HepG2 (cell line): ENCODE measurements around the gene BRCA1. TPM values are rescaled to one million over a fixed set of nuclear protein-coding genes. Genes with fewer than 3 reads are reported as not detected.

ENCODE experiments used
- ATAC-seq: fragments of 200-7000 bp; cut with Tn5 transposase; 3 replicates; pipeline ENCODE4 v1.9.1; 2020; ENCODE audit warnings: mild to moderate bottlenecking, moderate library complexity
- BruUV-seq: library from RNA; stranded (reverse); fragments of 400-500 nt; replicated peaks from 2 replicates; lab custom pipeline; 2021; lab: Mats Ljungman, UMichigan
- CTCF ChIA-PET: fragments of 300-600 bp; formaldehyde crosslinking; extraction: SDS; loops from one replicate; lab custom pipeline; 2021; ENCODE audit warnings: low total read pairs, inconsistent platforms, low intra/inter-chr PET ratio; lab: Yijun Ruan, JAX
- POLR2A ChIA-PET: fragments of 350-600 bp; sonication (Branson Sonifier 250); formaldehyde crosslinking; loops from one replicate; lab custom pipeline; 2020; ENCODE audit warnings: antibody characterized with exemption, inconsistent platforms; lab: Yijun Ruan, JAX
- DNase-seq: peaks from one replicate; pipeline ENCODE4 v3.0.0-alpha.2; 2015; ENCODE audit warnings: low spot score
- FAIRE-seq: peaks from 3 replicates; lab custom pipeline; 2011; peaks lifted over from hg19 to GRCh38; lab: Jason Lieb, UNC
- H2AFZ ChIP-seq: one replicate; pipeline ENCODE4 v1.6.1; 2011; ENCODE audit warnings: low read length, inconsistent platforms
- H3K27ac ChIP-seq: fragments of 300-600 bp; 3 replicates; pipeline ENCODE4 v1.8.0; 2011; ENCODE audit warnings: mixed run types, mild to moderate bottlenecking, mixed read lengths, low read length, inconsistent platforms; ENCODE audit not compliant: insufficient read depth; ENCODE audit errors: extremely low read length
- H3K27me3 ChIP-seq, 2 experiments: fragments of 200-600 bp in 1 of 2; 2 replicates in 1 of 2; 3 replicates in 1 of 2; pipeline versions ENCODE4 v1.6.0 to v1.8.0; 2011; ENCODE audit warnings: low read length in 2 of 2, mild to moderate bottlenecking in 2 of 2, moderate library complexity in 2 of 2, inconsistent platforms in 1 of 2; ENCODE audit not compliant: insufficient read depth in 2 of 2, control insufficient read depth in 1 of 2
- H3K36me3 ChIP-seq, 2 experiments: fragments of 200-600 bp in 1 of 2; replicated peaks in 1 of 2; 2 replicates in 1 of 2; 3 replicates in 1 of 2; pipeline versions ENCODE4 v1.5.1 to v1.8.0; 2011; ENCODE audit warnings: low read length in 2 of 2, inconsistent platforms in 1 of 2; ENCODE audit not compliant: insufficient read depth in 2 of 2, control insufficient read depth in 1 of 2
- H3K4me1 ChIP-seq: 2 replicates; pipeline ENCODE4 v1.5.1; 2012; ENCODE audit warnings: low read length, inconsistent platforms; ENCODE audit not compliant: insufficient read depth
- H3K4me2 ChIP-seq: 2 replicates; pipeline ENCODE4 v1.6.0; 2011; ENCODE audit warnings: low read depth, low read length, inconsistent platforms
- H3K4me3 ChIP-seq, 3 experiments: fragments of 200-600 bp in 1 of 3; sonication (generic), shearing (Covaris generic) in 1 of 3; replicated peaks in 1 of 3; 2 replicates each; pipeline ENCODE4 v1.5.1; 2011 to 2016; ENCODE audit warnings: low read length in 3 of 3, inconsistent platforms in 2 of 3, low read depth in 2 of 3, mild to moderate bottlenecking in 2 of 3, control low read depth in 1 of 3, mixed read lengths in 1 of 3; ENCODE audit not compliant: insufficient read depth in 1 of 3
- H3K79me2 ChIP-seq: one replicate; pipeline ENCODE4 v1.6.1; 2011; ENCODE audit warnings: low read length, inconsistent platforms; ENCODE audit not compliant: insufficient read depth
- H3K9ac ChIP-seq: 2 replicates; pipeline ENCODE4 v1.6.0; 2011; ENCODE audit warnings: mild to moderate bottlenecking, low read depth, low read length, inconsistent platforms; ENCODE audit not compliant: insufficient read depth
- H3K9me3 ChIP-seq: 2 replicates; pipeline ENCODE4 v1.5.1; 2012; ENCODE audit warnings: mild to moderate bottlenecking, low read length
- H4K20me1 ChIP-seq: 2 replicates; pipeline ENCODE4 v1.6.0; 2011; ENCODE audit warnings: inconsistent platforms, mild to moderate bottlenecking, low read length, moderate library complexity; ENCODE audit not compliant: insufficient read depth
- ATF7 ChIP-seq, 2 experiments: fragments of 450-650 bp in 1 of 2; sonication (generic) in 1 of 2; formaldehyde crosslinking in 1 of 2; IDR thresholded peaks; 2 replicates each; pipeline versions ENCODE4 v1.4.0 to v1.6.1; 2016 to 2020; ENCODE audit warnings: antibody characterized with exemption in 1 of 2, mild to moderate bottlenecking in 1 of 2, missing genetic modification reagents in 1 of 2
- BCLAF1 ChIP-seq: fragments of 450-650 bp; IDR thresholded peaks from 2 replicates; pipeline ENCODE4 v1.6.1; 2017; ENCODE audit warnings: mild to moderate bottlenecking
- HIC2 ChIP-seq: sonication (generic); formaldehyde crosslinking; IDR thresholded peaks from 2 replicates; pipeline ENCODE4 v1.9.0; 2022; ENCODE audit warnings: low read depth, missing genetic modification reagents
- NBN ChIP-seq: fragments of 450-650 bp; conservative IDR thresholded peaks from 2 replicates; pipeline ENCODE4 v1.6.1; 2017
- NFIB ChIP-seq: sonication (generic); formaldehyde crosslinking; IDR thresholded peaks from 2 replicates; pipeline ENCODE4 v1.9.0; 2021; ENCODE audit warnings: missing genetic modification reagents, mild to moderate bottlenecking, borderline replicate concordance
- RFX3 ChIP-seq: IDR thresholded peaks from 2 replicates; pipeline ENCODE4 v1.6.1; 2016; ENCODE audit warnings: missing biosample characterization, missing genetic modification reagents
- THAP8 ChIP-seq: sonication (generic); formaldehyde crosslinking; IDR thresholded peaks from 2 replicates; pipeline ENCODE4 v1.5.1; 2020; ENCODE audit warnings: missing genetic modification reagents, mild to moderate bottlenecking, borderline replicate concordance
- THAP9 ChIP-seq: sonication (generic); formaldehyde crosslinking; IDR thresholded peaks from 2 replicates; pipeline ENCODE4; 2020; ENCODE audit warnings: missing genetic modification reagents, mild to moderate bottlenecking, borderline replicate concordance
- UBTF ChIP-seq: sonication (generic); formaldehyde crosslinking; IDR thresholded peaks from 2 replicates; pipeline ENCODE4 v1.4.0; 2020; ENCODE audit warnings: mild to moderate bottlenecking, missing genetic modification reagents
- ZNF629 ChIP-seq: sonication (generic); formaldehyde crosslinking; conservative IDR thresholded peaks from 2 replicates; pipeline ENCODE4 v1.5.0; 2020; ENCODE audit warnings: missing genetic modification reagents
- ZNF639 ChIP-seq: conservative IDR thresholded peaks from 2 replicates; pipeline ENCODE4 v1.6.1; 2018; ENCODE audit warnings: missing genetic modification reagents
- WGBS: methylation state at CpG from one replicate; pipeline ENCODE4 v1.1.6; 2017; ENCODE audit warnings: low lambda C conversion rate; 5-methylcytosine and 5-hydroxymethylcytosine counted together
- in situ Hi-C: cut with HindIII; loops from 2 replicates; pipeline ENCODE4 v1.10.0; 2017; ENCODE audit warnings: low pct_unique_long_range_greater_than_20kb; ENCODE audit not compliant: extremely low pct_ligation_motif_present
- intact Hi-C: fragments of 100-400 bp; cut with micrococcal nuclease; formaldehyde crosslinking; loops from one replicate; pipeline ENCODE4 v1.10.0; 2022; ENCODE audit not compliant: unreplicated experiment
- polyA plus RNA-seq, 8 experiments: library from polyadenylated mRNA; depleted of rRNA in 3 of 8; stranded (reverse) in 7 of 8; unstranded in 1 of 8; fragments of >200 nt; fragmentation: Illumina TruSeq in 4 of 8; extraction: Trizol in 4 of 8; gene quantifications; 2 replicates each; pipeline versions ENCODE4 v1.2.1 to v1.2.3, GENCODE V29; 2011 to 2016; ENCODE audit warnings: low read depth in 4 of 8, missing spikeins in 1 of 8, mixed read lengths in 1 of 8; ENCODE audit not compliant: insufficient read depth in 1 of 8
- total RNA-seq, 5 experiments: library from RNA; depleted of rRNA; stranded (reverse); fragments of >200 nt; fragmentation: Illumina TruSeq; extraction: Trizol; gene quantifications; 2 replicates each; pipeline ENCODE4 v1.2.3, GENCODE V29; 2016; ENCODE audit warnings: low read depth in 1 of 5

Gene BRCA1
- total and polyA plus RNA-seq, 2 of the 13 experiments (the other 11 are each of a cell fraction or from before 2014, with no cell fraction given): 13.3 to 37.5 TPM

GRCh38 chr17:43114151-43114552 is 11.0 kb downstream of the BRCA1 start:
- 0% methylated on average over 2 of the region's 2 CpGs for WGBS
- intact Hi-C loops (loop anchor here (10.0 kb wide), 1 partner anchor 49 kb away; no protein-coding TSS in a partner anchor), in situ Hi-C loops (no loop called here)
- ChIA-PET CTCF (no interaction called here), POLR2A (interaction anchor here (0.8 to 2.4 kb wide), 17 partner anchors 11 to 254 kb away, joined by 3 to 33 read pairs (median 4); partner anchors contain the start of genes BRCA1, NBR1, RPL27 and TMEM106A)
- H2AFZ ChIP-seq: no peak overlapping the region
- DNase-seq (peak; percentile 87), ATAC-seq (peak; percentile 89), FAIRE-seq (peak; percentile 47)
- H3K4me1 ChIP-seq: peaks cover 66% of the 10 kb centered on the region
- no peak overlapping the region for H3K4me3 ChIP-seq
- peaks cover 0 to 1% of the 10 kb centered on the region in 2 experiments; a peak in 2 of 5 replicates for H3K36me3 ChIP-seq
- no peaks in the 10 kb centered on the region for H3K27me3 ChIP-seq
- H3K9ac ChIP-seq: no peak overlapping the region
- H4K20me1 ChIP-seq: no peaks in the 10 kb centered on the region
- no peaks in the 10 kb centered on the region for H3K9me3 ChIP-seq
- BruUV-seq: no TSS peak
- peak overlapping the region; percentile 57 for H3K27ac ChIP-seq
- H3K4me2 ChIP-seq: peak overlapping the region; percentile 33; the same call in 1 of the 2 replicates
- H3K79me2 ChIP-seq: no peaks in the 10 kb centered on the region
- no peak for TF ChIP-seq THAP8 (CRISPR knock-in tag)
- TF ChIP-seq THAP9: no peak
- no peak for TF ChIP-seq ZNF629 (CRISPR knock-in tag)
- no peak for TF ChIP-seq NFIB (CRISPR knock-in tag)
- TF ChIP-seq RFX3 (CRISPR knock-in tag): no peak
- TF ChIP-seq BCLAF1: no peak
- TF ChIP-seq ZNF639: no peak
- TF ChIP-seq HIC2 (CRISPR knock-in tag): no peak
- no peak for TF ChIP-seq UBTF (CRISPR knock-in tag)
- no peak for TF ChIP-seq NBN
- no peak for TF ChIP-seq ATF7 (IDR thresholded peaks at IDR 0.05)
- TF ChIP-seq ATF7 (CRISPR knock-in tag; IDR thresholded peaks at IDR 0.05): no peak
